HG03521 (cell line): Measurements from ENCODE around the gene ZNF888.
A peak's percentile ranks its signal among the peaks of the same experiment; 100 is the strongest.
"Not testable (repeated sequence)": the region's sequence is repeated elsewhere in the genome, so short reads cannot be mapped to it uniquely, and the experiment has no call there.

Experiments
- ATAC-seq: cut with Tn5 transposase; IDR thresholded peaks from one replicate; pipeline ENCODE4 v1.9.1; 2021; ENCODE audit warnings: mild to moderate bottlenecking, moderate library complexity; ENCODE audit not compliant: unreplicated experiment

ZNF888 gene

GRCh38 chr19:52942386-52943133 is 19.3 kb upstream of the ZNF888 start:
- ATAC-seq: peak; percentile 98

- ATAC-seq: peak; percentile 17
Observed at GRCh38 chr19:52941941-52942385, 18.7 kb upstream of the ZNF888 start.

- not testable (repeated sequence) for ATAC-seq
Observed at GRCh38 chr19:52941523-52941922, 18.3 kb upstream of the ZNF888 start.

GRCh38 chr19:52940905-52941304 is 17.7 kb upstream of the ZNF888 start:
- ATAC-seq: not testable (repeated sequence)

- no peak for ATAC-seq
Observed at GRCh38 chr19:52938761-52939160, 15.5 kb upstream of the ZNF888 start.

- ATAC-seq: no peak
Observed at GRCh38 chr19:52936954-52937325, 13.7 kb upstream of the ZNF888 start.

GRCh38 chr19:52936151-52936953 is 13.1 kb upstream of the ZNF888 start:
- no peak for ATAC-seq

- ATAC-seq: no peak
Observed at GRCh38 chr19:52935434-52935833, 12.2 kb upstream of the ZNF888 start.

- not testable (repeated sequence) for ATAC-seq
Observed at GRCh38 chr19:52924641-52925040, 1.4 kb upstream of the ZNF888 start.

- ATAC-seq: no peak
Observed at GRCh38 chr19:52923778-52924593, 758 bp upstream of the ZNF888 start.

GRCh38 chr19:52917531-52917930 is 5.7 kb downstream of the ZNF888 start:
- ATAC-seq: no peak

GRCh38 chr19:52910648-52911047 is 12.6 kb downstream of the ZNF888 start:
- ATAC-seq: no peak

GRCh38 chr19:52904052-52904780 is 19.0 kb downstream of the ZNF888 start:
- not testable (repeated sequence) for ATAC-seq

GRCh38 chr19:52901842-52902241 is 21.4 kb downstream of the ZNF888 start:
- no peak for ATAC-seq

- not testable (repeated sequence) for ATAC-seq
Observed at GRCh38 chr19:52898596-52898995, 24.6 kb downstream of the ZNF888 start.

GRCh38 chr19:52898101-52898500 is 25.1 kb downstream of the ZNF888 start:
- ATAC-seq: no peak

GRCh38 chr19:52897138-52897935 is 25.9 kb downstream of the ZNF888 start, which contains the start of gene ZNF320:
ZNF320 (minus strand) TSS chr19:52897635; CDS start chr19:52890255, 7,380 bp downstream.
- peak; percentile 91 for ATAC-seq

- ATAC-seq: no peak
Observed at GRCh38 chr19:52896431-52897137, 26.6 kb downstream of the ZNF888 start.

- no peak for ATAC-seq
Observed at GRCh38 chr19:52891336-52891735, 31.9 kb downstream of the ZNF888 start.
